Activated CD8-positive, alpha-beta T cell treated with anti-CD3 and anti-CD28 coated beads, Interleukin-2, amount 10 ng/mL, durations not matched to agents 7 days and 5 days (primary cell): ENCODE results near the gene PLCB2. TPM values are rescaled to one million over a fixed set of nuclear protein-coding genes. Genes with fewer than 3 reads are reported as not detected.

Experiments
- ATAC-seq: fragments of 150-1000 bp; cut with Tn5 transposase; one replicate; pipeline ENCODE4 v1.10.0; 2021; ENCODE audit warnings: moderate library complexity
- CTCF ChIA-PET: fragments of 350-600 bp; sonication (Branson Sonifier 250); formaldehyde crosslinking; loops from one replicate; lab custom pipeline; 2021; ENCODE audit warnings: antibody characterized with exemption; lab: Charles Lee
- POLR2A ChIA-PET: fragments of 350-600 bp; sonication (Branson Sonifier 250); formaldehyde crosslinking; loops from one replicate; lab custom pipeline; 2021; ENCODE audit warnings: antibody characterized with exemption; lab: Charles Lee
- DNase-seq: peaks from one replicate; pipeline ENCODE4 v3.0.0-alpha.2; 2020
- H3K27ac Mint-ChIP-seq: one replicate; pipeline ENCODE4 v1.8.0; 2021; ENCODE audit warnings: mild to moderate bottlenecking, mixed read lengths
- H3K27me3 Mint-ChIP-seq: one replicate; pipeline ENCODE4 v1.8.0; 2021; ENCODE audit warnings: low read depth, mixed read lengths
- H3K36me3 Mint-ChIP-seq: one replicate; pipeline ENCODE4 v1.8.0; 2021; ENCODE audit warnings: low read depth, mixed read lengths
- H3K4me1 Mint-ChIP-seq: one replicate; pipeline ENCODE4 v1.8.0; 2021; ENCODE audit warnings: low read depth, mixed read lengths
- H3K4me3 Mint-ChIP-seq: one replicate; pipeline ENCODE4 v1.8.0; 2021; ENCODE audit warnings: mild to moderate bottlenecking, mixed read lengths
- H3K9me3 Mint-ChIP-seq: one replicate; pipeline ENCODE4 v1.8.0; 2022; ENCODE audit warnings: mixed read lengths; ENCODE audit not compliant: insufficient read depth
- total RNA-seq, 2 experiments: library from RNA; stranded (reverse); gene quantifications; one replicate each; pipeline ENCODE4 v1.2.3, GENCODE V29; 2021

Gene PLCB2
- total RNA-seq, 2 experiments from 2014 or later = 133 to 160 TPM

DNA sequence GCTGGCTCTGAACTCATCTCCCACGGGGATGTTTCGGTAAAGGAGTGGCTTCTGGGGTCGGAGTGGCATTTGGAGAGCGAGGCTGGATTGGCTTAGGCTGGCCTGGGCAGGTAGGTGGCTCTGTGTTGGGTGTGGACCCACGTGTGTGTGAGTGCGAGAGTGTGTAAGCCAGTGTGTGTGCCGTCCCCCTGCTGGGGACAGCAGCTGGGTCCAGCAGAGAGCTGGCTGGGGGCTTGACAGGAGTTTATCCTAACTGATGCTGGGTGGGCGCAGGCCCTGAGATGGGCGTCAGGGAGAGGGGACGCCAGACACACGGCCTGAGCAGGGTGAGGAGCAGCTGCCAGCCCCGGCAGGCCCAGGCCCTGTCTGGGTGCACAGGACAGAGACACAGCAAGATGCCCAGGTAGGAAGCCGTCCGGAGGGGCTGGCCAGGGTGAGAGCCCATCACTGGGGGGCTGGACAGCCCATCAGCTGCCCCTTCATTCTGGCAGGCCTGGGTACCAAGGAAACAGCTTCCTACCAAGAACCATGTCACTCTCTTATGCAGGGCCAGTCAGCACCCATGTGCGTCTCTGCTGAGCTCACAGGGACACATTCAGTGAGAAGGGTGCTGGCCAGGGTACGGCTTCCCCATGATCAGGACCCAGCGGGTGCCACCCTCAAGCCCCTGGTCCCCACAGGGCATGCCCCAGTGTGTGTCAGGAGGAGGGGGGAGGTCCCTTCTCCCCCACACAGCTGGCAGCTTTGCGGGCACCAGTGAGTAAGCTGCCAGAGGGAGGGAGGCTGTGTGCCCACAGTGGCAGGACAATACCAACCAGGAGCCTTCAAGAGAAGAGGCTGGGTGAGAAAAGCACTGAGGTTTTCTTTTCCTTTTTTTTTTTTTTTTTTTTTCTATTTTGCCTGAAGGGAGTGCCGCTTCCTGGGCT lies 67.8 kb downstream of the PLCB2 start:
- ATAC-seq (no peak), DNase-seq (no peak)
- ChIA-PET CTCF (interaction anchor here (1.5 to 8.1 kb wide), 5 partner anchors 15 to 97 kb away, joined by 4 to 43 read pairs (median 10); no protein-coding TSS in a partner anchor), POLR2A (interaction anchor here (1.0 kb wide), 1 partner anchor 8 kb away, joined by 3 read pairs; no protein-coding TSS in a partner anchor)
- Mint-ChIP-seq H3K27me3 (peaks cover 17% of the 10 kb centered on the region), H3K27ac (no peak overlapping the region), H3K4me3 (no peak overlapping the region), H3K9me3 (no peaks in the 10 kb centered on the region), H3K4me1 (peaks cover 22% of the 10 kb centered on the region), H3K36me3 (no peaks in the 10 kb centered on the region)

DNA sequence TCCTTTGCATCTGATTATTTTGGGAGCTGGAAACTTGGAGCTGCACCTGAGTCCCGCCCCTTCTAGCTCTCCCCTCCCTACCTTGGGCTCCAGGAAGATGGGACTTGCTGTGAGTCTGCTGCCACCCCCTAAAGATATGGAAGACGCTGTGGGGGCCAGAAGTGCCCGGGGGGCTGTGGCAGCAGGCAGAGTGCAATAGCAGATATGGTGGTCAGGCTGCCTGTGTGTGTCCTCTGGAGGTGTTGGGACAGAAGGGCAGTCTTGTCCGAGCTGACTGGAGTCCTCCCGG lies 68.4 kb downstream of the PLCB2 start:
- H3K9me3 Mint-ChIP-seq = no peaks in the 10 kb centered on the region
- no peak overlapping the region for H3K4me3 Mint-ChIP-seq
- H3K36me3 Mint-ChIP-seq = no peaks in the 10 kb centered on the region
- no peak for DNase-seq
- ATAC-seq = no peak
- H3K27ac Mint-ChIP-seq = no peak overlapping the region
- ChIA-PET POLR2A (interaction anchor here (1.0 kb wide), 2 partner anchors 8 to 57 kb away, joined by 3 read pairs; no protein-coding TSS in a partner anchor), CTCF (interaction anchor here (1.0 to 2.1 kb wide), 7 partner anchors 15 to 194 kb away, joined by 3 to 18 read pairs (median 8); no protein-coding TSS in a partner anchor)
- peaks cover 17% of the 10 kb centered on the region for H3K27me3 Mint-ChIP-seq
- peaks cover 22% of the 10 kb centered on the region for H3K4me1 Mint-ChIP-seq

DNA sequence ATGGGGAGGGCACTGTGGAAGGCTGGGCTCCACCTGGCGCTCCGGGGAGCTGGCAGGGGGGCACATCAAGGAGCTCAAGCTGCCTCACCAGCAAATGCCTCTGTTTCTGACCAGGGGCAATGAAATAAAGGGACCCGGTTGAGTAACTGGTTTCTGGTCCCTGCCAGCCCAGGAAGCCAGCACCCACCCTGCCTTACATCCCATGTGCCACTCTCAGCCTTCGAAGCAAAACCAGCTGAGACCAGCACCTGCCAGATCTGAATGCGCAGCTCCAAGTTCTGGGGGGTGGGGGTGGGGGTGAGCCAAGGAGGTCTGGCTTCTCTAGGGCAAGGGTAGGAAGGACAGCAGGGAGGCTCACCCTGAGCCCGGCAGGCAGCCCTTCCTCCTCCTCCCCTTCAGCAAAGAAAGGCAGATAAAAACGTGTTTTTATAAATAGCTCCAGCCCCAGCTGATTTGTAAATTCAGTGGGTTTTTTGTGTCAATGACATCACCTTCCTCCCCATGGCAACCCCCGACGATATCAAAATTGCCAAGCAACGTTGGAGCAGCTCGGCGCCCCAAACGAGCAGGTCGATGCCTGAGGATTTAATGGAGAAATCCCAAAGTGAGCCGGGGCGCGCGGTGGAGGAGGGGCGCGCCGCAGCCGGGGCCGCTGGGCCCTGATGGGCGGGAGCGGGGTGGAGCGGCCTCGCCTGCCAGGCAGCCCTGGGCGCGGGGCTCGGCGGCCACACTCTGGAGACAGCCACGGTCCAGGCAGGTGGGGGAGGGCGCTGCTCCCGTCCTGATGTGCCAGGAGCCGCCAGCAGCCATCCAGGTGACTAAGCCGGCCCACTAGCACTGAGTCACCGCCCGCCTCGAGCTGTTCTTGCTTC lies 69.0 kb downstream of the PLCB2 start, which contains the start of gene PAK6:
Gene PAK6, plus strand, starts transcription at position 532 of the 872 bp plus-strand sequence. CDS start 25,723 bp downstream, outside the sequence.
- POLR2A ChIA-PET = interaction anchor here (1.0 kb wide), 2 partner anchors 9 to 57 kb away, joined by 3 read pairs; no protein-coding TSS in a partner anchor
- peaks cover 24% of the 10 kb centered on the region for H3K4me1 Mint-ChIP-seq
- peaks cover 17% of the 10 kb centered on the region for H3K27me3 Mint-ChIP-seq
- CTCF ChIA-PET = interaction anchor here (1.0 to 2.1 kb wide), 8 partner anchors 16 to 193 kb away, joined by 3 to 18 read pairs (median 8); no protein-coding TSS in a partner anchor
- no peak within 1 kb of the TSS for H3K27ac Mint-ChIP-seq
- DNase-seq (peak; percentile 44), ATAC-seq (peak; percentile 73)
- no peaks in the 10 kb centered on the region for H3K9me3 Mint-ChIP-seq
- peaks cover 3% of the 10 kb centered on the region for H3K36me3 Mint-ChIP-seq
- no peak within 1 kb of the TSS for H3K4me3 Mint-ChIP-seq

Other genes with a start within 250 kb of the PLCB2 start
- 1 to 10 TPM; 2.2 to 4.0 TPM for gene BMF, start 199.1 kb downstream of the PLCB2 start, total RNA-seq
- gene BUB1B, start 146.9 kb downstream of the PLCB2 start, total RNA-seq = 10 to 100 TPM; 91.9 to 94.9 TPM
- gene PAK6, start 68.9 kb downstream of the PLCB2 start, total RNA-seq = 1 to 10 TPM; 1.2 to 1.4 TPM
- under 1 TPM in 1 of 2 experiments, not detected in 1; 0.37 TPM for gene ANKRD63, start 24.9 kb downstream of the PLCB2 start, total RNA-seq
- gene INAFM2, start 15.8 kb upstream of the PLCB2 start, total RNA-seq = 1 to 10 TPM; 8.7 to 9.4 TPM
- under 1 TPM; 0.76 to 0.84 TPM for gene CCDC9B, start 33.0 kb upstream of the PLCB2 start, total RNA-seq
- gene PHGR1, start 43.1 kb upstream of the PLCB2 start, total RNA-seq = not detected
- 1 to 10 TPM in 1 of 2 experiments, under 1 TPM in 1; 0.82 to 2.6 TPM for gene DISP2, start 50.3 kb upstream of the PLCB2 start, total RNA-seq
- gene KNSTRN, start 74.8 kb upstream of the PLCB2 start, total RNA-seq = 10 to 100 TPM; 71.1 to 74.1 TPM
- 10 to 100 TPM; 77.7 to 79.9 TPM for gene IVD, start 97.9 kb upstream of the PLCB2 start, total RNA-seq
- 10 to 100 TPM; 25.7 to 26.3 TPM for gene BAHD1, start 133.0 kb upstream of the PLCB2 start, total RNA-seq
- gene CHST14, start 163.0 kb upstream of the PLCB2 start, total RNA-seq = 10 to 100 TPM; 12.1 to 12.6 TPM